ENCODE measurements around the gene IL4R.

GRCh38 chr16:27291106-27291505, 22.7 kb upstream of the IL4R start:
- no peak for TF ChIP-seq ARNT (IDR thresholded peaks at IDR 0.05)
- TF ChIP-seq ARID3A (IDR thresholded peaks at IDR 0.05; ENCODE audit: low read depth, low read length), result no peak
- no peak for TF ChIP-seq ZBTB49 (CRISPR knock-in tag; IDR thresholded peaks at IDR 0.05; ENCODE audit: borderline replicate concordance)
- TF ChIP-seq SRSF4 (IDR thresholded peaks at IDR 0.05; ENCODE audit: low read depth, low read length, poor library complexity, severe bottlenecking), result no peak
- no peak for TF ChIP-seq GLI4 (CRISPR knock-in tag; IDR thresholded peaks at IDR 0.05; ENCODE audit: borderline replicate concordance)
- no peak for TF ChIP-seq CTCF (CRISPR knock-in tag; IDR thresholded peaks at IDR 0.05)
- no peak for TF ChIP-seq POLR2G (IDR thresholded peaks at IDR 0.05; ENCODE audit: low read depth, low read length)
- no peak for TF ChIP-seq KDM1A (CRISPR knock-in tag; IDR thresholded peaks at IDR 0.05)
- TF ChIP-seq KDM5B (CRISPR knock-in tag; IDR thresholded peaks at IDR 0.05; ENCODE audit: borderline replicate concordance), result no peak
- TF ChIP-seq ZBTB1 (CRISPR knock-in tag; IDR thresholded peaks at IDR 0.05; ENCODE audit: borderline replicate concordance), result no peak
- TF ChIP-seq ZBTB46 (CRISPR knock-in tag; IDR thresholded peaks at IDR 0.05; ENCODE audit: borderline replicate concordance), result no peak

All from HepG2 (cell line).